Measurements from ENCODE around the gene TBC1D9B. TPM values are rescaled to one million over a fixed set of nuclear protein-coding genes. Genes with fewer than 3 reads are reported as not detected.
A peak's percentile ranks its signal among the peaks of the same experiment; 100 is the strongest.

The TBC1D9B gene
- total and polyA plus RNA-seq, 11 donors = 29.3 to 68.9 (median 43.1) TPM

GRCh38 chr5:179914032-179914755 is 6.5 kb upstream of the TBC1D9B start:
- ATAC-seq (peak in 3 of 4 donors; percentile 39 to 64 (median 58)), DNase-seq (no peak)
- H3K4me1 ChIP-seq = peaks cover 0 to 15% (median 0%) of the 10 kb centered on the region in 12 donors
- TF ChIP-seq POLR2A (IDR thresholded peaks at IDR 0.05) = no peak
- no peak for TF ChIP-seq CTCF (IDR thresholded peaks at IDR 0.05)
- 62 to 75% (median 68%) methylated on average over 8 of the region's 8 CpGs for WGBS, 4 donors
- peak overlapping the region in 1 of 12 donors; percentile 49 for H3K27ac ChIP-seq
- H3K9me3 ChIP-seq = no peaks in the 10 kb centered on the region
- no peak overlapping the region for H3K4me3 ChIP-seq
- intact Hi-C loops (cut with DNase I) = loop anchor here in 1 of 10 donors (10.0 kb wide), 1 partner anchor 181 kb away; no protein-coding TSS in a partner anchor
- H3K36me3 ChIP-seq = no peaks in the 10 kb centered on the region
- no peaks in the 10 kb centered on the region for H3K27me3 ChIP-seq

- intact Hi-C loops (cut with DNase I) = loop anchor here in 1 of 10 donors (10.0 kb wide), 1 partner anchor 181 kb away; no protein-coding TSS in a partner anchor
- no peaks in the 10 kb centered on the region for H3K36me3 ChIP-seq
- WGBS, 4 donors = 86 to 95% (median 90%) methylated on average over 9 of the region's 9 CpGs
- no peak for ATAC-seq
- H3K27me3 ChIP-seq = no peaks in the 10 kb centered on the region
- TF ChIP-seq CTCF (IDR thresholded peaks at IDR 0.05) (no peak), POLR2A (IDR thresholded peaks at IDR 0.05) (no peak)
- DNase-seq = no peak
- peaks cover 0 to 17% (median 3%) of the 10 kb centered on the region in 12 donors for H3K4me1 ChIP-seq
- H3K27ac ChIP-seq = no peak overlapping the region
- H3K4me3 ChIP-seq = no peak overlapping the region
- no peaks in the 10 kb centered on the region for H3K9me3 ChIP-seq
Observed at GRCh38 chr5:179913461-179913860, 5.8 kb upstream of the TBC1D9B start.

GRCh38 chr5:179912951-179913350 is 5.3 kb upstream of the TBC1D9B start:
- no peak overlapping the region for H3K4me3 ChIP-seq
- H3K27ac ChIP-seq = no peak overlapping the region
- H3K27me3 ChIP-seq = no peaks in the 10 kb centered on the region
- ATAC-seq = no peak
- TF ChIP-seq POLR2A (IDR thresholded peaks at IDR 0.05) (no peak), CTCF (IDR thresholded peaks at IDR 0.05) (no peak)
- no peaks in the 10 kb centered on the region for H3K36me3 ChIP-seq
- no peaks in the 10 kb centered on the region for H3K9me3 ChIP-seq
- H3K4me1 ChIP-seq = peaks cover 0 to 22% (median 7%) of the 10 kb centered on the region in 12 donors
- intact Hi-C loops (cut with DNase I) = loop anchor here in 1 of 10 donors (10.0 kb wide), 1 partner anchor 182 kb away; no protein-coding TSS in a partner anchor
- 88 to 94% (median 92%) methylated on average over 19 of the region's 19 CpGs for WGBS, 4 donors
- DNase-seq = no peak

- H3K4me1 ChIP-seq = peaks cover 0 to 22% (median 7%) of the 10 kb centered on the region in 12 donors
- intact Hi-C loops (cut with DNase I) = loop anchor here in 1 of 10 donors (10.0 kb wide), 1 partner anchor 182 kb away; no protein-coding TSS in a partner anchor
- ATAC-seq = no peak
- no peaks in the 10 kb centered on the region for H3K27me3 ChIP-seq
- H3K4me3 ChIP-seq = no peak overlapping the region
- no peak overlapping the region for H3K27ac ChIP-seq
- TF ChIP-seq CTCF (IDR thresholded peaks at IDR 0.05) (no peak), POLR2A (IDR thresholded peaks at IDR 0.05) (no peak)
- no peak for DNase-seq
- H3K9me3 ChIP-seq = no peaks in the 10 kb centered on the region
- WGBS, 4 donors = 84 to 87% (median 85%) methylated on average over 7 of the region's 7 CpGs
- H3K36me3 ChIP-seq = no peaks in the 10 kb centered on the region
Observed at GRCh38 chr5:179912386-179912785, 4.7 kb upstream of the TBC1D9B start.

All from heart left ventricle (tissue), 16 donors.